K562 (cell line): Measurements from ENCODE around the gene CDC42BPB. TPM values are rescaled to one million over a fixed set of nuclear protein-coding genes. Genes with fewer than 3 reads are reported as not detected.
A peak's percentile ranks its signal among the peaks of the same experiment; 100 is the strongest.

Experiments used
- ARID3B ChIP-seq: fragments of 250-450 bp; sonication (Bioruptor Pico); IDR thresholded peaks from 2 replicates; pipeline ENCODE4 v1.4.0; 2020; ENCODE audit warnings: borderline replicate concordance
- CBFA2T3 ChIP-seq: fragments of 450-650 bp; IDR thresholded peaks from 2 replicates; pipeline ENCODE4 v1.6.1; 2017
- ELK1 ChIP-seq: sonication (generic); formaldehyde crosslinking; IDR thresholded peaks from 2 replicates; pipeline ENCODE4 v1.8.1; 2022; ENCODE audit warnings: missing genetic modification reagents
- HIVEP1 ChIP-seq: fragments of 250-450 bp; sonication (Bioruptor Pico); IDR thresholded peaks from 2 replicates; pipeline ENCODE4 v1.4.0; 2020; ENCODE audit warnings: mild to moderate bottlenecking
- KAT7 ChIP-seq: sonication (generic); formaldehyde crosslinking; IDR thresholded peaks from 2 replicates; pipeline ENCODE4 v1.8.0; 2022; ENCODE audit warnings: missing genetic modification reagents, mild to moderate bottlenecking, borderline replicate concordance
- MCM5 ChIP-seq: fragments of 450-650 bp; IDR thresholded peaks from 2 replicates; pipeline ENCODE4 v1.6.1; 2016; ENCODE audit warnings: low read depth
- NFIC ChIP-seq: fragments of 450-650 bp; IDR thresholded peaks from 2 replicates; pipeline ENCODE4 v1.6.1; 2017; ENCODE audit warnings: mild to moderate bottlenecking, inconsistent platforms
- RFX7 ChIP-seq: fragments of 250-450 bp; sonication (Bioruptor Pico); IDR thresholded peaks from 2 replicates; pipeline ENCODE4 v1.5.1; 2021; ENCODE audit warnings: mild to moderate bottlenecking
- TCF3 ChIP-seq: sonication (generic); formaldehyde crosslinking; IDR thresholded peaks from 2 replicates; pipeline ENCODE4 v1.4.0; 2020; ENCODE audit warnings: mild to moderate bottlenecking, missing genetic modification reagents
- VEZF1 ChIP-seq: fragments of 200-800 bp; sonication (Bioruptor generic); IDR thresholded peaks from 2 replicates; pipeline ENCODE4 v1.6.1; 2017; ENCODE audit warnings: missing genetic modification characterization, missing compliant biosample characterization
- ZBTB2 ChIP-seq: fragments of 450-650 bp; IDR thresholded peaks from 2 replicates; pipeline ENCODE4 v1.6.1; 2016; ENCODE audit warnings: antibody characterized with exemption
- ZNF398 ChIP-seq: fragments of 250-450 bp; sonication (Bioruptor Pico); IDR thresholded peaks from 2 replicates; pipeline ENCODE4 v1.8.0; 2021; ENCODE audit warnings: moderate library complexity, mild to moderate bottlenecking, inconsistent platforms
- polyA plus RNA-seq, 8 experiments: library from polyadenylated mRNA; depleted of rRNA in 4 of 8; stranded (reverse) in 5 of 8; unstranded in 3 of 8; fragments of >200 nt; fragmentation: Nextera tagmentation in 2 of 8; fragmentation: Illumina TruSeq in 1 of 8; extraction: Ambion mirVana in 2 of 8; extraction: Trizol in 1 of 8; gene quantifications; 2 replicates each; pipeline versions ENCODE4 v1.2.1 to v1.2.3, GENCODE V29; 2011 to 2014; ENCODE audit warnings: inconsistent platforms in 1 of 8, missing spikeins in 1 of 8
- total RNA-seq, 7 experiments: library from RNA; depleted of rRNA in 6 of 7; stranded (reverse); fragments of >200 nt in 6 of 7; fragmentation: Illumina TruSeq in 2 of 7; extraction: Trizol in 2 of 7; gene quantifications; 2 replicates each; pipeline versions ENCODE4 v1.2.1 to v1.2.3, GENCODE V29; 2011 to 2021; ENCODE audit warnings: low replicate concordance in 1 of 7

CDC42BPB gene
- total and polyA plus RNA-seq, 9 of the 15 experiments (the other 6 are each of a cell fraction or from before 2014, with no cell fraction given), result 0.07 to 24.3 (median 12.6) TPM

- peak; percentile 73 for TF ChIP-seq VEZF1 (CRISPR knock-in tag)
- TF ChIP-seq ARID3B, result no peak
- no peak for TF ChIP-seq ELK1 (CRISPR knock-in tag)
- no peak for TF ChIP-seq MCM5
- peak; percentile 74 for TF ChIP-seq TCF3 (CRISPR knock-in tag)
- 0 out of 2 replicates have a peak, but pooled peaks have one; percentile 48 for TF ChIP-seq ZBTB2
- TF ChIP-seq KAT7 (CRISPR knock-in tag), result no peak
- peak; percentile 76 for TF ChIP-seq CBFA2T3
- TF ChIP-seq ZNF398 (CRISPR knock-in tag), result no peak
- TF ChIP-seq HIVEP1 (CRISPR knock-in tag), result no peak
- TF ChIP-seq RFX7, result no peak
- TF ChIP-seq NFIC, result 0 out of 2 replicates have a peak, but pooled peaks have one; percentile 16
- TF ChIP-seq, all 486 proteins: peak for 42
These were observed 41.9 kb upstream of the CDC42BPB start (continued) for GRCh38 chr14:103099081-103099732.
